NB4 (cell line): ENCODE results near the gene ELMO3.

ENCODE experiments used
- DNase-seq: peaks from one replicate; pipeline ENCODE4 v3.0.0; 2010; ENCODE audit warnings: low read depth
- H3K4me3 ChIP-seq: one replicate; pipeline ENCODE4 v1.5.1; 2011; ENCODE audit warnings: mild to moderate bottlenecking, low read depth, low read length, moderate library complexity
- CTCF ChIP-seq: IDR thresholded peaks from one replicate; pipeline ENCODE4 v1.5.1; 2012; ENCODE audit warnings: low read depth, low read length
- MAX ChIP-seq: IDR thresholded peaks from 2 replicates; pipeline ENCODE4 v1.6.1; 2011; ENCODE audit warnings: low read depth, low read length
- MYC ChIP-seq: IDR thresholded peaks from 2 replicates; pipeline ENCODE4 v1.6.1; 2011; ENCODE audit warnings: low read depth, low read length
- POLR2A ChIP-seq: IDR thresholded peaks from 2 replicates; pipeline ENCODE4 v1.6.1; 2011; ENCODE audit warnings: mild to moderate bottlenecking; ENCODE audit not compliant: insufficient read length; ENCODE audit errors: extremely low read depth

Gene ELMO3

DNA sequence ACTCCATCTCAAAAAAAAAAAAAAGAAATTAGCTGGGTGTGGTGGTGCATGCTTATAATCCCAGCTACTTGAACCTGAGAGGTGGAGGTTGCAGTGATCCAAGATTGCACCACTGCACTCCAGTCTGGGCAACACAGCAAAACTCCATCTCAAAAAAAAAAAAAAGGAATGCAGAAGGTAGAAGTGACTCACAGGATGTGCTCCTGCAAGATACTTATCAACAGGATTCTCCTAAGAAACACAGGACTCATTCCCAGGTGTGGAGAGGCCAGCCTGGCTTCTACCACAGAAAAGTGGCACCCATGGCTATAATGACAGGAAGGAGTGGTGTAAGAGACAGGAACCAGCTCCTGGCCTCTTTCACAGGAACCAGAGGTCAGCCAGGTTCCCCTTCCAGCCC, 13.8 kb downstream of the ELMO3 start:
- TF ChIP-seq POLR2A = no peak
- TF ChIP-seq CTCF = no peak
- no peak for TF ChIP-seq MAX
- no peak for TF ChIP-seq MYC
- no peak for DNase-seq
- H3K4me3 ChIP-seq = no peak overlapping the region

DNA sequence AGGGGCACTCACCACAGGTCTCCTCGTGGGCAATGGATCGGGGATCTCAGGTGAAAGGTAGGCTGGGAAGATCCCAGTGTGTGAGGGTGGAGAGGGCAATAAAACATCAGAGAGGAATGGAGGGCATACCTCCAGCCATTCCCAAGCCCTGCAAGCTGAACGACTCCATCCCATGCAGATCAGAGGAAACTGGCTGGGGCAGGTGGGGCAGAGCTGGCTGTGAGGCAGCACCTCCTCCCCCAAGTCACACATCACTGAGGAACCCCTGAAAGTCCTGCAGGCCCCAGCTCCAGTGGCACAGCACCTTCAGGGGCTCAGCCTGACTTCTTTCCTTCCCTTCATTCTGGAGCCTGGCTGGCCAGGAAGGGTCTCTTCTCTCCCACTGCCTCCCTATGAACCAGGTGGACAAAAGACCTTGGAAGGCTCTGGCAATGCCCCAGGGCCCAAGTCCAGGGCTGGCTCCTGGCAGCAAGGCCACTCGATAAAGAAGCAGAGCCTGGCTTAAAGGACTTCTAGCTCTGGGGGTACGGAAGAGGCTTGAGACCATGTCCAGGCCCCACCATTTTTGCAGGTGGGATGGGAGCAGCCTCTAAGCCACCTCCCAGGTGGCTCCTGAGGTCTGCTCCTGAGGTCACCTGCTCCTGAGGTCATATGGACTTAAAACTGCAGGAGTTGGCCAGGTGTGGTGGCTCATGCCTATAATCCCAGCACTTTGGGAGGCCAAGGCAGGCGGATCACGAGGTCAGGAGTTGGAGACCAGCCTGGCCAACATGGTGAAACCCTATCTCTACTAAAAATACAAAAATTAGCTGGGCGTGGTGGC, 14.5 kb downstream of the ELMO3 start:
- TF ChIP-seq CTCF = no peak
- TF ChIP-seq POLR2A = no peak
- TF ChIP-seq MAX = no peak
- TF ChIP-seq MYC = no peak
- no peak for DNase-seq
- no peak overlapping the region for H3K4me3 ChIP-seq

DNA sequence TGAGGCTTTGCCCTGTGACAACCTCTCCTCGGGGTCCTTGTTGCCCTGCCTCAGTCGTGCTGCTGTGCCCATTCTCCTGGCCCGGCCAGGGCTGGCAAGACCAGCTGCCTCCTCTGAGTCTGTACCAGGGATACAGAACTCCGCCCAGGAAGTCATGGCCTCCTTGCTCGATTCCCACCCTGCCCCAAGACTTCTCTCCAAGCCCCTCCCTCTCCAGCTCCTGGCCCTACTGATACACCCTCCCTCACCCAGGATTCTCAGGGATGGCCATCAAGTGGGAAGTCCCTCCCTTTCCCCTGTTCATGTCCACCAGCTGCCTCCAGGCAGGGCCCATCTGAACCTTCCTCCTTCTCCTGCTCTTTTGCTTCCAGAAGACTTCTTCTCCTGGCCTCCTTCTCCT, 16.8 kb downstream of the ELMO3 start:
- no peak for TF ChIP-seq CTCF
- TF ChIP-seq MAX = no peak
- no peak for TF ChIP-seq MYC
- TF ChIP-seq POLR2A = no peak
- no peak for DNase-seq
- H3K4me3 ChIP-seq = no peak overlapping the region

DNA sequence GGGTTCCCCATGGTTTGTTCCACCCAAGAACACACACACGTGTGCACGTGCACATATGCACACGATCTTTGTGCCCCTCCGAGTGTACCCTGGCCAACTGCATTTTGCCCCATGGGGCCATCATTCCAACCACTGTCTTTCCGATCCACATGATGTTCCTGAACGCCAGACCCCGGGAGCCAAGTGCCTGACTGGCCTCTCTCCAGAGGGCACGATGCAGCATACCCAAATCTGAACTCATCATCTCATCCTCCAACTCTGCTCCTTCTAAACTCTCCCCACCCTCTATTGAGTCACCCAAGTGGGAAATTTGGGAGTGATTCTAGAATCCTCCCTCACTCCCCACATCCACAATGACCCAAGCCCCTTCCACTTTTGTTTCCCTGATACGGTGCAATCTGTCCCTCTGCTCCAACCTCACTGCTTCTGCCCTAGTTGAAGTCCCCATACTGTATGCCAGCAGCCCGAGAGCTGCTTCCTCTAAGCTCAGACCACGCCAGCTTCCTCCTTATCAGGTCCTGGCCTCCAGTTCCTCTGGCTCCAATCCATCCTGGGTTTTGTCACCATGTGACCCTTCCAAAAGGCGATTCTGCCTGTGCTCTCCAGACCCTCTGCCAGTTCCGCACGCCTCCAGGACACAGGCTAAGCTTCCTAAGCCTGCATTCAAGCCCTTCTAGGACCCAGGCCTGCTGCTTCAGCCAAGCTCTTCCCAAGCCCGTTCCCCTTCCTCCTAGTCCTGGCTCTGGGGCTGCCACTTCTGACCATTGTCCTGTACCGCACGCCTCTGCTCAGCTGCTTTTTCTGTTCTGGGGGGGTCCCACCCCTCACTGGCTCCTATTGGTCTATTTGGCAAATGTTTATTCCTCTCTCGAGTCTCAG, 17.9 kb downstream of the ELMO3 start:
- DNase-seq = no peak
- no peak overlapping the region for H3K4me3 ChIP-seq
- TF ChIP-seq CTCF (no peak), MAX (no peak), MYC (no peak), POLR2A (no peak)

DNA sequence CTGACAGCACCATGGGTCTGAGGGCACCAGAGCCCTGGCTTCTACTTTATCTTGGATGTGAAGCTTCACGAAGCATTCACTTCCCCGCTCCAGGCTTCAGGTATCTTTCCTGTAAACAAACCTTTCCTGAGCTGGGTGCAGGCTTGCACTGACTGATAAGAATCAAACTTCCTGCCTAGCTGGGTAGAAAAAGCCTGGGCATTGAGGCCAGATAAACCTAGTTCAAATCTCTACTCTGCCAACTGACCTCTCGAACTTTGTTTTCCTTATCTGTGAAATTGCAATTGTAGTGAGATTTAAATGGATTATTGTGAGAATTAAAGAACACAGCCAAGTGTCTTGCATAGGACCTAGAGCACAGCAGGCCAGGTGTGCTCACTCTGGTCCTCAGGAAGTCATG, 25.1 kb downstream of the ELMO3 start:
- no peak for DNase-seq
- H3K4me3 ChIP-seq = no peak overlapping the region
- TF ChIP-seq MYC (no peak), POLR2A (no peak), MAX (no peak), CTCF (no peak)
